GM19328 (cell line): ENCODE results near the gene EGFR.

Source experiments
- ATAC-seq: cut with Tn5 transposase; IDR thresholded peaks from one replicate; pipeline ENCODE4 v1.9.1; 2021; ENCODE audit warnings: mild to moderate bottlenecking, moderate library complexity; ENCODE audit not compliant: unreplicated experiment

EGFR gene

GRCh38 chr7:55006499-55006898 is 12.3 kb upstream of the EGFR start:
- no peak for ATAC-seq

- ATAC-seq, result no peak
Observed at GRCh38 chr7:55013851-55014250, 5.0 kb upstream of the EGFR start.

DNA sequence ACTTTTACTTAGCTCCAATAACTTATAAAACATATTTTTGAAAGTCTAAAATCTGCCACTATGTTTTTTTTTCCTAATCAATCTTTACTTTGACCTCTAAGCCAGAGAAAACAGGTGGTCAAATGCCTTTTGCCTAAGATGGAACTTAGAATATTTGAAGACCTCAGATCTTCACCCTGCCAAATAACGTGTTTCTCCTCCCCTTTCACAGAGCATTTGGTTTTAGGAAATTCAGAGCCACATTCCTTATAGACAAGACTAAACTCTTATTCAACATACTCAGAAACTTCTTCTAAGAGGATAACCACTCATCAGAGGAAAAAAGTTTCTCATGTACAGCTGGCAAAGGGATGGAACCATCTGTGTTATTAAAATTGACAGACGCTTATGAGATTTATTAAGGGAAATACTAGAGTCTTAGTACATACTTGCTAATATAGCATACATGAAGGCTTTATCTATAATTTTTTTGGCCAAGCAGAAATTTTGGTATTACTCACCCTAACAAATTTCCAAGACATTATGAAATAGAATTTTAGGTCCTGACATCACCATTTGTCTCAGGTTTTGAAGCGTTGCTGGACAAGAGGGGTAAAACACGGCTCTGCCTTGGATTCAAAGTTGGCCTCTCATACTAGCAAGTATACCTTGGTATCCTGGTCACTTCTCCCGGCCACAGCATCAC is 2.6 kb upstream of the EGFR start:
- ATAC-seq, result no peak

DNA sequence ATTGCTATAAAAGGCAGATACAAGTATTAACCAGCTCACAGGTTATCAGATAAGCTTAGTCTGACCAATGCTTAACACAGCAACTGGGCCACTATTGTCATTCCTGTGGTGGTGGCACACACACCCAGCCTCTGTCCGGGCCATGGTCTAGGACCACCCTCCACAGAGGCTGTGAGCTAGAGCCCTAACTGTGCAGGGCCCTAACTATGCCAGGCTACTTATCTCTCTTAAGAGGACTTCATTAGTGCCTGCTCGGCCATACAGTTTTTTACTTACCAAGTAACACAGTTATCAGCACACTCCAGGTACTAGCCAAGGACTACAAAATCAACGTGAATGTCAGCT is 2.1 kb upstream of the EGFR start:
- no peak for ATAC-seq

- no peak for ATAC-seq
Observed at GRCh38 chr7:55017841-55018240, 976 bp upstream of the EGFR start.

- ATAC-seq, result no peak
Observed at GRCh38 chr7:55019191-55019690, 424 bp downstream of the EGFR start.

GRCh38 chr7:55019691-55020465 is 1.1 kb downstream of the EGFR start:
- ATAC-seq, result no peak

GRCh38 chr7:55020466-55020871 is 1.7 kb downstream of the EGFR start:
- ATAC-seq, result no peak

GRCh38 chr7:55021053-55021452 is 2.2 kb downstream of the EGFR start:
- ATAC-seq, result no peak

GRCh38 chr7:55022002-55022985 is 3.5 kb downstream of the EGFR start:
- no peak for ATAC-seq

GRCh38 chr7:55023841-55024505 is 5.2 kb downstream of the EGFR start:
- no peak for ATAC-seq

- no peak for ATAC-seq
Observed at GRCh38 chr7:55024776-55025175, 6.0 kb downstream of the EGFR start.

GRCh38 chr7:55026086-55026790 is 7.4 kb downstream of the EGFR start:
- no peak for ATAC-seq

DNA sequence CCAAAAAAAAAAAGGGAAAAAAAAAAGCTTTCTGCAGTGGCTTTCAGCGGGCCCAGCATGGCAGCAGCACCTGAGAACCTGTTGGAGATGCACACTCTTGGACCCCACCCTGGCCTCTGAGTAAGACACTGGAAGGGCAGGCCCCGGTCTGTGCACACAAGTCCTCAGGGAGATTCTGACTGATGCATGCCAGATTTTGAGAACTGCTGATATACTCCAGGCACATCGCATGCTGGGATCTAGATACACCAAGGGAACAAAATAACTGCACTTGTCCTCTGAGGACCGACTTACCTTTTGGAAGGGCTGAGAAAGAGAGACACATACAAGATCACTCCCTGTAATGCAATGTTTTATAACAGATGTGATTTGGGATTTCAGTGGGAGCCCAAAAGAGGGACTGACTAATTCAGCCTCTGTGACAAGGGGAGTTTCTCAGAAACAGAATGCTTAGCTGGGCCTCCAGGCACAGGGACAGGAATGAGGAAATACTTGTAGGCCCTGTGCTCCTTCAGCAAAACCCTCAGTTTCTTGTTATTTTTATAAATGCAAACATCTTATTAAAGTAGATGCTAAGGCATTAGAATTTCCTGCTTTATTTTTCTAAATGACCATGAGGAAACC is 8.2 kb downstream of the EGFR start:
- no peak for ATAC-seq

DNA sequence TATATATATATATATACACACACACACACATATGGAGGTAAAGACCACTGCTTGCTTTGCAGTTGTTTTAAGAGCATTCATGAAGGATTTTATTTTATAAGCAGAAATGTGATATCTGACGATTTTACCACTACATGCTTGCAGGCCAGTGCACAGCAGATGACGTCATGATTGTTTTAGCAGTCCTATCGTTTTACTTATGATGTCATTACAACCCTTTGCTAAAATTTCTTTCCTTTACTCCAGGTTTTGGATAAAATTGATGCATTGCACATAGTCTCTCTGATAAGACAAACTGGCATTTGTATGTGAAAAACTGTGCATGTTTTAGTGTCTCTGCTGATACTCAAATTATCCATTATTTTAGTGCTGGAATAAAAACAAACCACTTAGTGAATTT is 9.2 kb downstream of the EGFR start:
- ATAC-seq, result no peak

GRCh38 chr7:55030314-55030713 is 11.5 kb downstream of the EGFR start:
- ATAC-seq, result no peak

GRCh38 chr7:55031075-55031474 is 12.3 kb downstream of the EGFR start:
- ATAC-seq, result no peak

GRCh38 chr7:55032069-55032699 is 13.4 kb downstream of the EGFR start:
- no peak for ATAC-seq

DNA sequence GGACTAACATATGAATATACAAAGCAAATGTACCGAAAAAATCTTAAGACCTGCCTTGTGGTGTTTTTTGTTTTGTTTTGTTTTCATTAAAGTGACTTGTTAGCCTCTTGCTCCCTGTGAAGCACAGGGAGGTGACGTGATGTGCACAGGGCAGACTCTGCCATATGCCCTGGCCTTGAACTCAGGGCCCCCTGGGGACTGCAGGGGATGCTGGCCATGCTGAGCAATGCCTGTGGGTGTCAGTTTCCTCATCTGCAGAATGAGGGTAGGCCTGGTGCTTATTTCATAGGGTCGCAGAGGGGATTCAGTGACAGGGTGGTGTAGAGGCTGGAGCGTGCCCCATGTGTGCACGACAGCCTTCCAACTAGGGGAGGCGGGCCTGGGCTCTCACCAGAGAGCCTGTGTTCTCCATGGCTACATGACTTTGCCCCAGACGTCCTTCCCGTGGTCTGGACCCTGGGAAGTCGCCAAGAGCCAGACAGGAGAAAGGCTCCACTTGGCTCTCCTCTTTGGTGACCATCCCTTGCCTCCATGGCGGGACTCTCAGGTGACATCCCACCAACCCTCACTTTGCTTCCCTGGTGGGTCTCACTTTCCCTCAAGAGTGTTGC is 14.5 kb downstream of the EGFR start:
- no peak for ATAC-seq
